CD14-positive monocyte (primary cell): ENCODE data around the gene BMP4. TPM values are rescaled to one million over a fixed set of nuclear protein-coding genes. Genes with fewer than 3 reads are reported as not detected.

Experiments
- DNase-seq, 3 donors: peaks; one replicate each; pipeline ENCODE4 v3.0.0-alpha.2; 2011 to 2022
- H2AFZ ChIP-seq: 2 replicates; pipeline ENCODE4 v1.6.0; 2012; ENCODE audit warnings: mild to moderate bottlenecking, low read depth, low read length, inconsistent platforms; ENCODE audit not compliant: insufficient read depth, poor library complexity, severe bottlenecking
- H3K27ac ChIP-seq, 2 donors: 1 replicate in 1 of 2; 2 replicates in 1 of 2; pipeline ENCODE4 v1.5.1; 2012 to 2013; ENCODE audit warnings: low read length in 2 of 2, control low read depth in 1 of 2, inconsistent platforms in 1 of 2, low read depth in 1 of 2, mild to moderate bottlenecking in 1 of 2
- H3K27me3 ChIP-seq, 2 donors: one replicate each; pipeline versions ENCODE4 v1.6.0 to v1.6.1; 2011 to 2013; ENCODE audit warnings: low read length in 2 of 2; ENCODE audit not compliant: control insufficient read depth in 2 of 2, insufficient read depth in 2 of 2
- H3K36me3 ChIP-seq, 2 donors: replicated peaks in 1 of 2; 1 replicate in 1 of 2; 2 replicates in 1 of 2; pipeline versions ENCODE4 v1.5.1 to v1.6.1; 2012 to 2013; ENCODE audit warnings: low read length in 2 of 2, control low read depth in 1 of 2, inconsistent platforms in 1 of 2, mild to moderate bottlenecking in 1 of 2; ENCODE audit not compliant: insufficient read depth in 2 of 2, control insufficient read depth in 1 of 2
- H3K4me1 ChIP-seq, 2 donors: 1 replicate in 1 of 2; 2 replicates in 1 of 2; pipeline versions ENCODE4 v1.5.1 to v1.6.1; 2012 to 2013; ENCODE audit warnings: low read length in 2 of 2, control low read depth in 1 of 2, inconsistent platforms in 1 of 2, mild to moderate bottlenecking in 1 of 2, moderate library complexity in 1 of 2; ENCODE audit not compliant: insufficient read depth in 2 of 2, control insufficient read depth in 1 of 2
- H3K4me2 ChIP-seq: replicated peaks from 2 replicates; pipeline ENCODE3; 2012; ENCODE audit warnings: low read length, moderate library complexity, mild to moderate bottlenecking; ENCODE audit not compliant: poor library complexity, severe bottlenecking; ENCODE audit errors: extremely low read depth
- H3K4me3 ChIP-seq, 3 experiments: fragments of 200-600 bp in 1 of 3; sonication (generic) in 1 of 3; replicated peaks in 1 of 3; 1 replicate in 2 of 3; 2 replicates in 1 of 3; pipeline ENCODE4 v1.5.1; 2011 to 2013; ENCODE audit warnings: low read length in 3 of 3, mild to moderate bottlenecking in 3 of 3, control low read depth in 2 of 3, low read depth in 2 of 3, inconsistent platforms in 1 of 3, moderate library complexity in 1 of 3
- H3K79me2 ChIP-seq: 2 replicates; pipeline ENCODE4 v1.6.0; 2012; ENCODE audit warnings: mild to moderate bottlenecking, control low read depth, inconsistent platforms, low read length, moderate library complexity; ENCODE audit not compliant: insufficient read depth
- H3K9ac ChIP-seq: 2 replicates; pipeline ENCODE4 v1.6.0; 2017; ENCODE audit warnings: low read length, mild to moderate bottlenecking; ENCODE audit not compliant: insufficient read depth, poor library complexity, severe bottlenecking
- H3K9me3 ChIP-seq, 2 donors: replicated peaks in 1 of 2; 1 replicate in 1 of 2; 2 replicates in 1 of 2; pipeline versions ENCODE4 v1.5.1 to v1.6.1; 2012 to 2013; ENCODE audit warnings: low read length in 2 of 2, control low read depth in 1 of 2; ENCODE audit not compliant: control insufficient read depth in 1 of 2, insufficient read depth in 1 of 2
- H4K20me1 ChIP-seq: 2 replicates; pipeline ENCODE4 v1.6.0; 2012; ENCODE audit warnings: mild to moderate bottlenecking, low read length, control low read depth, moderate library complexity; ENCODE audit not compliant: insufficient read depth
- H3K27ac Mint-ChIP-seq, 7 donors: one replicate each; pipeline ENCODE4 v1.8.0; 2020; ENCODE audit warnings: mild to moderate bottlenecking in 7 of 7, mixed read lengths in 7 of 7, moderate library complexity in 6 of 7, inconsistent platforms in 2 of 7
- H3K27me3 Mint-ChIP-seq, 3 donors: one replicate each; pipeline ENCODE4 v1.8.0; 2021 to 2022; ENCODE audit warnings: low read depth in 3 of 3, mild to moderate bottlenecking in 3 of 3, mixed read lengths in 3 of 3, moderate library complexity in 3 of 3, inconsistent platforms in 1 of 3
- H3K36me3 Mint-ChIP-seq, 2 donors: one replicate each; pipeline ENCODE4 v1.8.0; 2020; ENCODE audit warnings: mixed read lengths in 2 of 2, inconsistent platforms in 1 of 2, mild to moderate bottlenecking in 1 of 2
- H3K4me1 Mint-ChIP-seq: one replicate; pipeline ENCODE4 v1.8.0; 2020; ENCODE audit warnings: mild to moderate bottlenecking, mixed read lengths
- H3K4me3 Mint-ChIP-seq, 2 donors: one replicate each; pipeline ENCODE4 v1.8.0; 2020; ENCODE audit warnings: mild to moderate bottlenecking in 2 of 2, mixed read lengths in 2 of 2, moderate library complexity in 1 of 2
- H3K9me3 Mint-ChIP-seq, 7 donors: one replicate each; pipeline ENCODE4 v1.8.0; 2020 to 2022; ENCODE audit warnings: mixed read lengths in 7 of 7, mild to moderate bottlenecking in 6 of 7, moderate library complexity in 6 of 7, inconsistent platforms in 2 of 7
- WGBS: methylation state at CpG from one replicate; pipeline ENCODE4 v1.1.5; 2013; ENCODE audit warnings: missing lambda C conversion rate; ENCODE audit not compliant: insufficient coverage; 5-methylcytosine and 5-hydroxymethylcytosine counted together
- intact Hi-C, 2 donors: fragments of 100-400 bp; cut with micrococcal nuclease; formaldehyde crosslinking; loops; one replicate each; pipeline versions ENCODE4 v1.15.0 to v1.15.1; 2023
- polyA plus RNA-seq, 3 donors: library from polyadenylated mRNA; depleted of rRNA in 1 of 3; unstranded in 2 of 3; stranded (reverse) in 1 of 3; fragments of 300-500 nt in 2 of 3; fragments of >200 nt in 1 of 3; fragmentation: Illumina TruSeq in 2 of 3; gene quantifications; 1 replicate in 2 of 3; 2 replicates in 1 of 3; pipeline ENCODE4 v1.2.3, GENCODE V29; 2012 to 2021
- TF ChIP-seq, protein P1 (sequence below): fragments of 200-600 bp; IDR thresholded peaks from one replicate; pipeline ENCODE4 v1.8.0; 2022; ENCODE audit warnings: antibody characterized with exemption, mild to moderate bottlenecking

The BMP4 gene
- polyA plus RNA-seq, 3 donors: 0.28 TPM; not detected in 2

DNA sequence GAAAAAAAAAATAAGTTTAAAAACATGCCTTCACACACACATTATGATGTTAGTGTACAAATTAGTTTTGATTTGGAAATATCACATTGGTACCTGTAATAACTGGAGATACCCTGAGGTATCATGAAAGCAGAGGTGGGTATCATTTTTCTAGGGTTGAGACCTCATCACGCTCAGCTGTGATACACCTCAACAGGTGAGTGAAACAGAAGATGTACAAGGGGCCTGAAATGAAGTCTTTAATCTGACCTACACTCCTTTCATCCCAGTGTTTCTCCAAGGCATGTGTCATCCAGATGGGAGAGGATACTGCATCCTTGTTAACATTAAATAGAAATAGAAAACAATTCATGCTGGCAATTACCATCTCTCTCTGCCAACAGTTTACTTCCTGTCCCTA is 7.4 kb downstream of the BMP4 start:
- Histone ChIP-seq H2AFZ (no peak overlapping the region), H3K4me2 (no peak overlapping the region), H4K20me1 (no peaks in the 10 kb centered on the region), H3K4me3 (no peak overlapping the region), H3K27ac (no peak overlapping the region), H3K9ac (no peak overlapping the region), H3K27me3 (peaks cover 51 to 85% of the 10 kb centered on the region in 2 donors), H3K36me3 (no peaks in the 10 kb centered on the region), H3K79me2 (no peaks in the 10 kb centered on the region), H3K9me3 (peaks cover 0 to 19% of the 10 kb centered on the region in 2 donors), H3K4me1 (peaks cover 6 to 8% of the 10 kb centered on the region in 2 donors)
- WGBS: no CpG with 5 or more reads among the region's 1 CpG
- no peak for DNase-seq
- H3K36me3 Mint-ChIP-seq: peaks cover 0 to 2% of the 10 kb centered on the region in 2 donors
- intact Hi-C loops: no loop called here
- peaks cover 10% of the 10 kb centered on the region for H3K4me1 Mint-ChIP-seq
- H3K9me3 Mint-ChIP-seq: peaks cover 0 to 26% (median 11%) of the 10 kb centered on the region in 7 donors
- peaks cover 78 to 89% (median 80%) of the 10 kb centered on the region in 3 donors for H3K27me3 Mint-ChIP-seq
- TF ChIP-seq, protein P1, sequence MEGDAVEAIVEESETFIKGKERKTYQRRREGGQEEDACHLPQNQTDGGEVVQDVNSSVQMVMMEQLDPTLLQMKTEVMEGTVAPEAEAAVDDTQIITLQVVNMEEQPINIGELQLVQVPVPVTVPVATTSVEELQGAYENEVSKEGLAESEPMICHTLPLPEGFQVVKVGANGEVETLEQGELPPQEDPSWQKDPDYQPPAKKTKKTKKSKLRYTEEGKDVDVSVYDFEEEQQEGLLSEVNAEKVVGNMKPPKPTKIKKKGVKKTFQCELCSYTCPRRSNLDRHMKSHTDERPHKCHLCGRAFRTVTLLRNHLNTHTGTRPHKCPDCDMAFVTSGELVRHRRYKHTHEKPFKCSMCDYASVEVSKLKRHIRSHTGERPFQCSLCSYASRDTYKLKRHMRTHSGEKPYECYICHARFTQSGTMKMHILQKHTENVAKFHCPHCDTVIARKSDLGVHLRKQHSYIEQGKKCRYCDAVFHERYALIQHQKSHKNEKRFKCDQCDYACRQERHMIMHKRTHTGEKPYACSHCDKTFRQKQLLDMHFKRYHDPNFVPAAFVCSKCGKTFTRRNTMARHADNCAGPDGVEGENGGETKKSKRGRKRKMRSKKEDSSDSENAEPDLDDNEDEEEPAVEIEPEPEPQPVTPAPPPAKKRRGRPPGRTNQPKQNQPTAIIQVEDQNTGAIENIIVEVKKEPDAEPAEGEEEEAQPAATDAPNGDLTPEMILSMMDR: no peak
- H3K27ac Mint-ChIP-seq: no peak overlapping the region
- peak overlapping the region in 1 of 2 donors; percentile 3 for H3K4me3 Mint-ChIP-seq

DNA sequence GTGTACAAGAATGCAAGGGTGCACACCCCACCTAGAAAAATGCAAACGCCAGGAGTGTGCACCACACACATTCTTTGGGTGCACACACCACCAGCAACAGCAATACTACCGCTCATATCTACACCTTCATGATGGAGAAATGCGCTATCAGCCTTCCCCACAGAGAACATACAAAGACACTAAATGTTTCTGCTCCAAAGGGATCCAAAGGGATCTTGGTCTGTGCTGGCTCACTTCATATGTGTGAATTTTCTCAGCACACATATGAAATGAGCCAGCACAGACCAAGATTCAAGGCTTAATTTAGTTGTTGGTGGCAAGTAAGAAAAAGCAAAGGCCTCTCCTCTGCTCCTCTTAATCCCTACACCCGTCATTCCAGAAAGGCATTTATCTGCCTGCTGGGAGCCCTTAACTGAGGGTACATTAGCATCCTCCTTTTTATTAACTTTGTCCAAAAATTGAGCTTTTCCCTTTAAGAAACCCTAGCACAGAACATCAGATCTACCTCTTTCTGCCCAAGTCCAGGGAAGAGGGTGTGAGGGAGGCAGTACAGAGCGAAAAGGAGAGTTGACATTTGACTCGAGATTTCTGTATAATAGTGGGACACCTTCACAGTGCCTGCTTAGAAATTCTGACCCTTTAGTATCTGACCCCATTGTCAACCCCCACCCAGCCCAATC is 8.3 kb downstream of the BMP4 start:
- intact Hi-C loops: no loop called here
- H3K9ac ChIP-seq: no peak overlapping the region
- H4K20me1 ChIP-seq: no peaks in the 10 kb centered on the region
- H3K4me3 Mint-ChIP-seq: peak overlapping the region in 1 of 2 donors; percentile 46
- H3K4me1 Mint-ChIP-seq: peaks cover 6% of the 10 kb centered on the region
- H3K4me1 ChIP-seq: no peaks in the 10 kb centered on the region
- peaks cover 0 to 22% (median 7%) of the 10 kb centered on the region in 7 donors for H3K9me3 Mint-ChIP-seq
- H3K9me3 ChIP-seq: peaks cover 0 to 15% of the 10 kb centered on the region in 2 donors
- no peak overlapping the region for H2AFZ ChIP-seq
- no peak overlapping the region for H3K27ac Mint-ChIP-seq
- H3K4me2 ChIP-seq: no peak overlapping the region
- TF ChIP-seq, protein P1: no peak
- no peak for DNase-seq
- H3K79me2 ChIP-seq: no peaks in the 10 kb centered on the region
- no CpG with 5 or more reads among the region's 6 CpGs for WGBS
- H3K36me3 Mint-ChIP-seq: no peaks in the 10 kb centered on the region
- peaks cover 57 to 84% of the 10 kb centered on the region in 2 donors for H3K27me3 ChIP-seq
- no peaks in the 10 kb centered on the region for H3K36me3 ChIP-seq
- peaks cover 74 to 88% (median 75%) of the 10 kb centered on the region in 3 donors for H3K27me3 Mint-ChIP-seq
- no peak overlapping the region for H3K4me3 ChIP-seq
- H3K27ac ChIP-seq: no peak overlapping the region
